ENCODE data around the gene JUNB. TPM values are rescaled to one million over a fixed set of nuclear protein-coding genes. Genes with fewer than 3 reads are reported as not detected.

JUNB gene
- total RNA-seq (2022; extraction: Qiagen RNA extraction; ENCODE audit: low read depth) = 96.9 to 138 TPM (median 119 TPM) in 5 replicates

GRCh38 chr19:12791345-12792050, at the start of gene JUNB:
JUNB (plus strand) TSS chr19:12791486; CDS start chr19:12791772, 286 bp downstream.

GRCh38 chr19:12751635-12752034, 39.7 kb upstream of the JUNB start, which contains the start of gene BEST2:
BEST2 (plus strand) TSS chr19:12751791; CDS start chr19:12752593, 802 bp downstream.

DNA sequence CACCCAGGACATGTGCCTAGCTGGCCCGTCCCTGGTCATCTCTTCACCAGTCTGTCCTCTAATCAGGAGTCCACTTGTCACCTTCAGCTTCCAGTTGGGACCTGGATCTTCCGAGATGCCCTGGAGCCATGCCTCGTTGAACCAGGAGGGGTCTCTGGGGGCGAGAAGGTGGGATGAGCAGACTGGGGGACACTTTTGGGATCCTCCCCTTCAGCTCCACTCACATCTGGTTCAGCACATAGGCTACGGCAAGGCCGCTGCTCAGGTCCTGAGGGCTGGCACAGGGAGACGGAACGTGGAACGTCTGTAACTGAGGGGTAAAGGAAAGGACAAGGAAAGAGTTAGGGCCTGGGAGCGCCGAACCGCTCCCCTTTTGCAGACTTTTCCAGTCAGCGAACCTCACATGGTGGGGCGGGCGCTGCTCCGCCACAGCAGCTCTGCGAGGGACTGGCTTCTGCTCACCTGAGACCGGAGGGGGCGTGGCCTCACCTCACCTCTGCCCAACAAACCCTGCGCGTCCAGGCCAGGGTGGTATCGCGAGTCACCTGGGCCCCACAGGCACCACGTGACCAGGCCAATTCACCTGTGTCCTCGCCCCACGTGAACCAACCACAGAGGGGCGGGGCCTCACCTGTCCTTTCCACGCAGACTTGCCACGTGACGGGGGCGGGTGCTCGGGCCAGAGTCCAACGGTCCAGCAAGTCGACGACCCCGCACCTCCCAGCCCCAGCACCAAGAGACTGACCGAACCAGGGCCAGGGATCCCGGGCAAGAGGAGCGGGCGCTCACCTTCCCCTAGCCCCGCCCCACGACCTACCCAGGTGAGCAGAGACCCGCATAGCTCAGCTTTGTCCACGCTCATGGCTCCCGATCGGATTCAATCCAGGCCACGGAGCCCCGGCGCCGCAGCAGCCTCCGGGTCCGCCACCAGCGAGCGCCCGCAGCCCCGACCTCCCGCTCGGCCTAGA, 16.4 kb upstream of the JUNB start, which contains the start of gene HOOK2:
Gene HOOK2 (minus strand): TSS at position 965 of the 968 bp plus-strand sequence. CDS start 103 bp downstream, at position 862.

GRCh38 chr19:12801466-12802266, 10.4 kb downstream of the JUNB start, which contains the start of the genes PRDX2 and THSD8:
PRDX2 (minus strand) TSS chr19:12801800; CDS start chr19:12801261, 539 bp downstream.
THSD8 (plus strand) TSS chr19:12802069; CDS start chr19:12802072, 3 bp downstream.

DNA sequence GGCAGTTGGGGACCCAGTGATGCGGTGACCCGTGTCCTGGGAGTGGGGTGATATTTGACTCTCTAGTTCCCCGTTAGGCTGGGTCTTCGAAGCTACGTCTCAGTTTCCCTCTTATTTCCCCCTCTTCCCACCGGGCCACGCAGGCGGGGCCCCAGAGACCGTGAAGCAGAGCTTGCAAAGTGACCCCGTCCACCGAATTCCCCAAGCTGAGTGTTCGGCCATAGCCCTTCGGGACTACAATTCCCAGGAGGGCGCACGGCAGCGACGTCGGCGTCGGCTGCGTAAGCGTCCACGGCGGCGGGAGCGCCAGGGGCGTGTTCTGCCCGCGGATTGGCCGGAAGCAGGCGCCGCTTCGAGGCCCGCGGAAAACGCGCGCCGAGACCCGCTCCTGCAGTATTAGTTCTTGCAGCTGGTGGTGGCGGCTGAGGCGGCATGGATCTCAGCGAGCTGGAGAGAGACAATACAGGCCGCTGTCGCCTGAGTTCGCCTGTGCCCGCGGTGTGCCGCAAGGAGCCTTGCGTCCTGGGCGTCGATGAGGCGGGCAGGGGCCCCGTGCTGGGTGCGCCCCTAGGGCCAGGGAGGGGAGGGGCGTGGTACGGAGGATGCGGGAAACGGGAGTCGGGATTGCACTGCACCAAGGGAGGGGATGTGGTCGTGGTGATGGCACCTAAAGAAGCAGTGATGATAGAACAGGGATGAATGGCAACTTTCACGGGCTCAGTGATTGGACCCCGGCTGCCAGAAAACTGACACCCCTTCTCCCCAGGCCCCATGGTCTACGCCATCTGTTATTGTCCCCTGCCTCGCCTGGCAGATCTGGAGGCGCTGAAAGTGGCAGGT, 15.2 kb downstream of the JUNB start, which contains the start of gene RNASEH2A:
Gene RNASEH2A (plus strand): TSS at position 343 of the 840 bp plus-strand sequence. CDS start 90 bp downstream, at position 433.

GRCh38 chr19:12834566-12834943, 43.3 kb downstream of the JUNB start, which contains the start of gene RTBDN:
RTBDN (minus strand) TSS chr19:12834579; CDS start chr19:12829979, 4,600 bp downstream.

GRCh38 chr19:12838182-12838885, 47.0 kb downstream of the JUNB start, which contains the start of gene MAST1:
MAST1 (plus strand) TSS chr19:12838515; CDS start chr19:12838573, 58 bp downstream.

Other genes with a start within 250 kb of the JUNB start
- gene ZNF564, start 240.0 kb upstream of the JUNB start, total RNA-seq (2022; extraction: Qiagen RNA extraction; ENCODE audit: low read depth) = 1.7 to 2.6 TPM (median 2.1 TPM) in 5 replicates
- gene ZNF490, start 180.7 kb upstream of the JUNB start, total RNA-seq (2022; extraction: Qiagen RNA extraction; ENCODE audit: low read depth) = 0.62 to 1.1 TPM (median 0.84 TPM) in 5 replicates
- gene ZNF791, start 180.6 kb upstream of the JUNB start, total RNA-seq (2022; extraction: Qiagen RNA extraction; ENCODE audit: low read depth) = 4.7 to 6.6 TPM (median 6.2 TPM) in 5 replicates
- gene MAN2B1, start 124.7 kb upstream of the JUNB start, total RNA-seq (2022; extraction: Qiagen RNA extraction; ENCODE audit: low read depth) = 19.1 to 24.4 TPM (median 20.1 TPM) in 5 replicates
- 9.0 to 11.7 TPM (median 10.3 TPM) in 5 replicates for gene WDR83, start 124.7 kb upstream of the JUNB start, total RNA-seq (2022; extraction: Qiagen RNA extraction; ENCODE audit: low read depth)
- gene DHPS, start 109.6 kb upstream of the JUNB start, total RNA-seq (2022; extraction: Qiagen RNA extraction; ENCODE audit: low read depth) = 38.6 to 51.8 TPM (median 48.5 TPM) in 5 replicates
- gene GNG14, start 103.5 kb upstream of the JUNB start, total RNA-seq (2022; extraction: Qiagen RNA extraction; ENCODE audit: low read depth) = not detected in 5 replicates
- gene FBXW9, start 94.9 kb upstream of the JUNB start, total RNA-seq (2022; extraction: Qiagen RNA extraction; ENCODE audit: low read depth) = 10.8 to 13.2 TPM (median 12.6 TPM) in 5 replicates
- gene TNPO2, start 67.6 kb upstream of the JUNB start, total RNA-seq (2022; extraction: Qiagen RNA extraction; ENCODE audit: low read depth) = 29.7 to 36.8 TPM (median 36.6 TPM) in 5 replicates
- 135 to 200 TPM (median 176 TPM) in 5 replicates for gene TRIR, start 56.8 kb upstream of the JUNB start, total RNA-seq (2022; extraction: Qiagen RNA extraction; ENCODE audit: low read depth)
- gene GET3, start 54.0 kb upstream of the JUNB start, total RNA-seq (2022; extraction: Qiagen RNA extraction; ENCODE audit: low read depth) = 78.4 to 98.3 TPM (median 91.2 TPM) in 5 replicates
- 0.06 TPM in 1 of 5 replicates, not detected in the others for gene BEST2, start 39.7 kb upstream of the JUNB start, total RNA-seq (2022; extraction: Qiagen RNA extraction; ENCODE audit: low read depth)
- 7.2 to 12.1 TPM (median 10.4 TPM) in 5 replicates for gene HOOK2, start 15.9 kb upstream of the JUNB start, total RNA-seq (2022; extraction: Qiagen RNA extraction; ENCODE audit: low read depth)
- 0.59 to 0.91 TPM (median 0.74 TPM) in 5 replicates for gene PRDX2, start 10.3 kb downstream of the JUNB start, total RNA-seq (2022; extraction: Qiagen RNA extraction; ENCODE audit: low read depth)
- 0.90 to 13.2 TPM (median 10.8 TPM) in 5 replicates for gene THSD8, start 10.6 kb downstream of the JUNB start, total RNA-seq (2022; extraction: Qiagen RNA extraction; ENCODE audit: low read depth)
- 37.4 to 49.2 TPM (median 44.4 TPM) in 5 replicates for gene RNASEH2A, start 15.1 kb downstream of the JUNB start, total RNA-seq (2022; extraction: Qiagen RNA extraction; ENCODE audit: low read depth)
- 0.24 to 0.26 TPM in 2 of 5 replicates, not detected in the others for gene RTBDN, start 43.1 kb downstream of the JUNB start, total RNA-seq (2022; extraction: Qiagen RNA extraction; ENCODE audit: low read depth)
- 1.9 to 2.9 TPM (median 2.2 TPM) in 5 replicates for gene MAST1, start 47.0 kb downstream of the JUNB start, total RNA-seq (2022; extraction: Qiagen RNA extraction; ENCODE audit: low read depth)
- 26.8 to 32.2 TPM (median 29.9 TPM) in 5 replicates for gene DNASE2, start 90.0 kb downstream of the JUNB start, total RNA-seq (2022; extraction: Qiagen RNA extraction; ENCODE audit: low read depth)
- 0.06 TPM in 1 of 5 replicates, not detected in the others for gene KLF1, start 95.7 kb downstream of the JUNB start, total RNA-seq (2022; extraction: Qiagen RNA extraction; ENCODE audit: low read depth)
- 7.9 to 10.8 TPM (median 8.8 TPM) in 5 replicates for gene GCDH, start 99.7 kb downstream of the JUNB start, total RNA-seq (2022; extraction: Qiagen RNA extraction; ENCODE audit: low read depth)
- 0.31 to 0.57 TPM (median 0.46 TPM) in 5 replicates for gene SYCE2, start 127.8 kb downstream of the JUNB start, total RNA-seq (2022; extraction: Qiagen RNA extraction; ENCODE audit: low read depth)
- 68.3 to 85.5 TPM (median 73.0 TPM) in 5 replicates for gene FARSA, start 142.2 kb downstream of the JUNB start, total RNA-seq (2022; extraction: Qiagen RNA extraction; ENCODE audit: low read depth)
- 516 to 561 TPM (median 539 TPM) in 5 replicates for gene CALR, start 147.1 kb downstream of the JUNB start, total RNA-seq (2022; extraction: Qiagen RNA extraction; ENCODE audit: low read depth)
- gene RAD23A, start 154.4 kb downstream of the JUNB start, total RNA-seq (2022; extraction: Qiagen RNA extraction; ENCODE audit: low read depth) = 71.4 to 85.6 TPM (median 80.8 TPM) in 5 replicates
- 28.0 to 55.0 TPM (median 47.7 TPM) in 5 replicates for gene GADD45GIP1, start 165.7 kb downstream of the JUNB start, total RNA-seq (2022; extraction: Qiagen RNA extraction; ENCODE audit: low read depth)
- 0.07 to 0.13 TPM (median 0.11 TPM) in 3 of 5 replicates, not detected in the others for gene DAND5, start 178.1 kb downstream of the JUNB start, total RNA-seq (2022; extraction: Qiagen RNA extraction; ENCODE audit: low read depth)
- gene NFIX, start 204.0 kb downstream of the JUNB start, total RNA-seq (2022; extraction: Qiagen RNA extraction; ENCODE audit: low read depth) = 4.0 to 5.8 TPM (median 4.2 TPM) in 5 replicates

Measured in A549 treated with DMSO at 1 μM for 4 hours (cell line).